Loucy (cell line): Measurements from ENCODE around the gene RBBP9.

Source experiments
- EZH2phosphoT487 ChIP-seq: fragments of 200-600 bp; IDR thresholded peaks from 2 replicates; pipeline ENCODE4 v1.6.1; 2018; ENCODE audit warnings: antibody characterized with exemption, mild to moderate bottlenecking, moderate library complexity, borderline replicate concordance
- TF ChIP-seq, protein P1 (sequence below): fragments of 200-600 bp; sonication (generic); conservative IDR thresholded peaks from 2 replicates; pipeline ENCODE4 v1.5.1; 2014; ENCODE audit warnings: mild to moderate bottlenecking, antibody characterized with exemption, low read length

DNA sequence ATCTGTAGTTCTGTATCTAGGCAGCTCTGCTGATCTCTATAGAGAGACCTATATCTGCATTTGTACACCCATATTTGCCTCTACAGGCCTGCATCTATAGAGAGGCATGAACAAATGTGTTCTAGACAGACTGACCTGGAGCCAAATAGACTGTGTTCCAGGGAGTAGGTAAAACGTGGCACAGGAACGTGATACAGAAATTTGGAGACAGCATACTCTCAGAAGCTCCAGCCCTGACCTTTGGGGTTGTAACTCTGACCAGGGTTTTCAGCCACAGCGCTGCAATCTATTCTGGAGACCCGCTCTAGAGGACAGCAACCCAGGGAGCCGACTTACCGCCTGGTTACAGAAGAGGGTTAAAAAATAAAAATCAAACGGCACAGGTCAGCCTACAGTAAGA, 983 bp downstream of the RBBP9 start:
- no peak for TF ChIP-seq EZH2phosphoT487
- TF ChIP-seq, protein P1, sequence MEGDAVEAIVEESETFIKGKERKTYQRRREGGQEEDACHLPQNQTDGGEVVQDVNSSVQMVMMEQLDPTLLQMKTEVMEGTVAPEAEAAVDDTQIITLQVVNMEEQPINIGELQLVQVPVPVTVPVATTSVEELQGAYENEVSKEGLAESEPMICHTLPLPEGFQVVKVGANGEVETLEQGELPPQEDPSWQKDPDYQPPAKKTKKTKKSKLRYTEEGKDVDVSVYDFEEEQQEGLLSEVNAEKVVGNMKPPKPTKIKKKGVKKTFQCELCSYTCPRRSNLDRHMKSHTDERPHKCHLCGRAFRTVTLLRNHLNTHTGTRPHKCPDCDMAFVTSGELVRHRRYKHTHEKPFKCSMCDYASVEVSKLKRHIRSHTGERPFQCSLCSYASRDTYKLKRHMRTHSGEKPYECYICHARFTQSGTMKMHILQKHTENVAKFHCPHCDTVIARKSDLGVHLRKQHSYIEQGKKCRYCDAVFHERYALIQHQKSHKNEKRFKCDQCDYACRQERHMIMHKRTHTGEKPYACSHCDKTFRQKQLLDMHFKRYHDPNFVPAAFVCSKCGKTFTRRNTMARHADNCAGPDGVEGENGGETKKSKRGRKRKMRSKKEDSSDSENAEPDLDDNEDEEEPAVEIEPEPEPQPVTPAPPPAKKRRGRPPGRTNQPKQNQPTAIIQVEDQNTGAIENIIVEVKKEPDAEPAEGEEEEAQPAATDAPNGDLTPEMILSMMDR, result no peak
